SK-N-DZ (cell line): ENCODE data around the gene ABHD16A.

ENCODE experiments used
- DNase-seq: peaks from one replicate; pipeline ENCODE4 v3.0.0-alpha.2; 2015; ENCODE audit warnings: low spot score

The ABHD16A gene

GRCh38 chr6:31690231-31691077, 12.7 kb downstream of the ABHD16A start:
- DNase-seq = no peak

DNA sequence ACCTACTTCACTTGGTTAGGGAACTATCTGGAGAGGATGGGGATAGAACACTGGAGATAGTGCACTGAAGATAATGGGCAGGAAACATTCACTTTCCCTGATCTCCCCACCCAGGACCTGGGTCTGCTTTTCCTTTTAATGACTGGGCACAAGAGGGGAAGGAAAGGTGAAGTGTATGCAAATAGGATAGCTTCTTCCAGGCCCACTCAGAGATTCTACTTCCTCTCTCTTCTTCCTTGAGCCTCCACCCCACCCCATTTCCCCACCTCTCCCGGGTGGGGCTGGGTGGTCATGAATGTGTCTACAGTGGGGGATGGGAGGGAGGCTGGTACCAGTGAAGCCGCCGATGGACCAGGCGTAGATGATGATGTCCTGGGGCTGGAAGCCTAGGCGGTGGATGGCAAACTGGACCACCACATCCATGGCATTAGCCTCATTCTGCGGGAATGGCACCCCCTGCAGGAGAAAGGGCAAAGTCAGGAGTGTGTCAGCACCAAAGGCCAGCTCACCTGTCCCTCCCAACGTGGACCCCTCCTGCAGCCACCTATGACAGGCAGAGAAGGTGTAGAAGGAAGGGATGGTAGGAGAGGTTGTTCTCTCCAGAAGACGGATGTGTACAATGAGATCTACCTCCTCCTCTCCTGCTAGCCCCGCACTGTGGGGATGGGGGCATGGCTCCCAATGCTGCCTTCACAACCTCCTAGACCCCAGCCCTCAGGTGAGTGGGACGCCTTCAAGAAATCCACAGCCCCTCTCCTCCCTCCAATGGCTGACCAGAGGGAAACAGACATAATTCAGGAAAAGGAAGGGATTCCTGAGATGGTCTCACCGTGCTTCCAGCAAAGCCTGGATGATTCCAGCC, 13.6 kb downstream of the ABHD16A start:
- no peak for DNase-seq

GRCh38 chr6:31687860-31688693, 15.0 kb downstream of the ABHD16A start:
- no peak for DNase-seq

GRCh38 chr6:31687321-31687720, 15.8 kb downstream of the ABHD16A start:
- DNase-seq = no peak

DNA sequence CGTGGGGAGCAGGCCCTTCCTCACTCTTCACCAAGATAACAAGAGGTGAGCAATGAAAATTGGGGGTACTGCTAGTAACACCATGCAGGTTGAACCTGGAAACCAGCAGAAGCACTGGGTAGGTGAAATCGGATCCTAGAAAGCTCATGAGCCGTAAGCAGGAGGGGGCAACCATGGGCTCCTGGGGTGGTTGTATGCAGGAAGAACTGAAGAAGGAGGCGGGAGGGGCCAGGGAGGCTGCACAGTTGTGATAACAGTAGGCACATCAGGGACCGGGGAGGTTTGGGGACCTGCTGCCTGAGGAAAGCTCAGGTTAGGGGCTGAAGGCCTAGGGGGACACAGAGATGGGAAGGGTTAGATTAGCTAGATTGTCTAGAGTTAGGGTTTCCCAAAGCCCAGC, 16.6 kb downstream of the ABHD16A start:
- DNase-seq = no peak

DNA sequence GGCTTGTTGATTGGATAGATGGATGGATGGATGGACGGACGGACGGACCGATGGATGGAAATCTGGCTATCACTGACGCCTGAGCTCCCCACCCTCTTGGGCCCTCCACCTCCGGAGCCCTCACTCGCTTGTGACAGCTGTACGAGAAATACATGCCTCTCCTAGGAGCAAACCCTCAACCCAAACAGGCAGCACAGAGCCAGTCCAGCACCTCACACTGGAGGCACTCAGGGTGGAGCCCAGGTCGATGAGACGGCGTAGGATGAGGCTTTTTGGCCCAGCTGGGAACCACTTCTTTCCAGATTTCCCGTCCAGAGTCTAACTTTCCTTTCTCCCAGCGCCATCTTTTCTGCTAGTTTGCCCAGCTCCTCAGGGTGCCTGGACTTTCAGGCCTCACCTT, 19.5 kb downstream of the ABHD16A start:
- DNase-seq = no peak

- DNase-seq = no peak
Measured at GRCh38 chr6:31681135-31681671, 21.9 kb downstream of the ABHD16A start.

GRCh38 chr6:31680226-31681134, 22.6 kb downstream of the ABHD16A start, which contains the start of gene LY6G5C:
LY6G5C (minus strand) TSS chr6:31681067; CDS start chr6:31680373, 694 bp downstream.
- DNase-seq = peak; percentile 76

- no peak for DNase-seq
Measured at GRCh38 chr6:31677955-31678354, 25.2 kb downstream of the ABHD16A start.

DNA sequence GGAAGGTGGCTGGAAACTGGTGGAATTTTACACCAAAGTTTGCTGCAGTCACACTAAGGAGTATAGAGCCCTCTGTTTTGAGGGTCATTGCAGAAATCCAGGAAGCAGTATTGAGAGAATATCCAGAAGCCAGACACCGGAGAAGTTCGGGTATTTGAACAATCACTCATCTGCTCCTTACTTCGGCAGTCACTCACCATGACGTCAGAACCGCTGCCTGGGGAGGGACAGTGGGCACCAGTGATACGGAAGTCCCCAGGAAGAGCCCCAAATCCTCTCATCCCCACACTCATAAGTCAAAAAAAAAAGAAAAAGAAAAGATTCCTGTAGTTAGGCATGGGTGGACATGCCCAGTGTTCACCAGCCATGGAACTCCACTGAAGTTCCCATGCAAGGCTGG, 26.2 kb downstream of the ABHD16A start:
- DNase-seq = no peak

DNA sequence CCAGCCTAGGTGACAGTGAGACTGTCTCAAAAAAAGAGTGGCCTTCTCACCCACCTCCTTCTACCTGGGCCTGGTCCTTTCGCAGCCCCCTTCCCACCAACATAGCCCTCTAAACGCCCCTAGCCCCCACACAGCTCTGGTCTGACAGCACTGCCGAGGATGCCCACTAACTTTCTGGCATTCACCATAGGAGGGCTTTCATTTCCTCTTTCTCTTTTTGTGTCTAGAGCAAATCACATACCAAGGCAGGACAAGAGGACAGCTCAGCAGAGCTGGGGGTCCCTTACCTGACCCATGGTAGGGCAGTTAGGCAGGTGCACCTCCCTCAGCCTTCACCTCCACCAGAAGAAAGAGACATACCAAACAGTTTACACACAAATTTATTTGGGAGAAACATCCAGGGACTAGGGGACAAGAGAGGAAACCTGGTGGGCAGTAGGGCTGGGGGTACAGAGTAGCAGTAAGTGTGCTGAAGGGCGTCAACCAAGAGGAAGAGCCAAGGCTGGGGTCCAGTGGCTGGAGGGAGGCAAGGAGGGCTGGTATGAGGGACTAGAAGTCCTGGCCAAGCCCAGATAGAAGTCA, 26.7 kb downstream of the ABHD16A start:
- no peak for DNase-seq

GRCh38 chr6:31669676-31670075, 33.4 kb downstream of the ABHD16A start, which contains the start of gene LY6G5B:
LY6G5B (plus strand) TSS chr6:31669976; CDS start chr6:31670951, 975 bp downstream.
- no peak for DNase-seq

GRCh38 chr6:31666337-31666965, 36.7 kb downstream of the ABHD16A start:
- no peak for DNase-seq

DNA sequence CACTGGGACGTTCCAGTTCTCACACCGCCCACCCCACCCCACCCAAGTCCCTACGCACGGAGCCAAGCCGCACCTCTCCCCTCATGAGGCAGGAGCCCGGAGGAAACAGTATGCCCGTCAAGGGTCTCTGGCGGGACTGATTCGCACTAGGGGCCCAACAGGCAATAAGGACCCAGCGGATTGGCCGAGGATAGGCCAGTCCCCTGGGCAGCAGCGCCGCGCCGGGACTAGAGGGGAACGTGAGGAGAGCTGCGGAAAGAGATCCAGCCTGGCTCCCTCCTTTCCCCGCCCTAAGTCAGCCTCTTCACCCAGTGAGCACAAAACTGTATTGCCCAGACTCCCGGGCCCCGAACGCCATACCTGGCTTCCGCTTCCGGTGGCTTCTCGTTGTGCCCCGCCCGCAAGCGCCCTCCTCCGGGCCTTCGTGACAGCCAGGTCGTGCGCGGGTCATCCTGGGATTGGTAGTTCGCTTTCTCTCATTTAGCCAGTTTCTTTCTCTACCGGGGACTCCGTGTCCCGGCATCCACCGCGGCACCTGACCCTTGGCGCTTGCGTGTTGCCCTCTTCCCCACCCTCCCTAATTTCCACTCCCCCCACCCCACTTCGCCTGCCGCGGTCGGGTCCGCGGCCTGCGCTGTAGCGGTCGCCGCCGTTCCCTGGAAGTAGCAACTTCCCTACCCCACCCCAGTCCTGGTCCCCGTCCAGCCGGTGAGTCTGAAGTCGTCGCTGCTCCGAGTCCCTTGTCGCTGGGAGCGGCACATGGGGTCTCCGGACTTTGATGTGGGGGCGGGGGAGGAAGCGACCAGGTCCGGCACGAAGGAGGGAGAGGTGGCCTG, 37.4 kb downstream of the ABHD16A start, which contains the start of gene CSNK2B:
TSS of gene CSNK2B (plus strand) at position 580 of the 836 bp plus-strand sequence. CDS start 752 bp downstream, outside the sequence.
- peak; percentile 98 for DNase-seq

- peak; percentile 93 for DNase-seq
Measured at GRCh38 chr6:31664790-31665500, 38.2 kb downstream of the ABHD16A start, which contains the start of gene GPANK1. GPANK1 (minus strand) TSS chr6:31664997; CDS start chr6:31664478, 519 bp downstream.

- no peak for DNase-seq
Measured at GRCh38 chr6:31663961-31664789, 38.9 kb downstream of the ABHD16A start.
